GM12892 (cell line): Measurements from ENCODE around the gene CCDC88C.
"Not testable (repeated sequence)": the region's sequence is repeated elsewhere in the genome, so short reads cannot be mapped to it uniquely, and the experiment has no call there.

Source experiments
- POLR2A ChIP-seq: IDR thresholded peaks from 2 replicates; pipeline ENCODE4 v1.6.1; 2011; ENCODE audit warnings: low read depth, low read length, control low read depth
- TAF1 ChIP-seq: IDR thresholded peaks from 2 replicates; pipeline ENCODE4 v1.6.1; 2011; ENCODE audit warnings: low read depth, mild to moderate bottlenecking, control low read depth, low read length, borderline replicate concordance

GRCh38 chr14:91428931-91429330, 11.3 kb upstream of the CCDC88C start:
- TF ChIP-seq POLR2A, TAF1: not testable (repeated sequence)
